OCI-LY7 (cell line): ENCODE results near the gene ARHGEF16. TPM values are rescaled to one million over a fixed set of nuclear protein-coding genes. Genes with fewer than 3 reads are reported as not detected.

ENCODE experiments used
- BruUV-seq: library from RNA; stranded (reverse); fragments of 400-500 nt; replicated peaks from 2 replicates; lab custom pipeline; 2021; lab: Mats Ljungman, UMichigan
- CTCF ChIA-PET: fragments of 300-600 bp; sonication (Branson Sonifier 250); formaldehyde crosslinking; loops from one replicate; lab custom pipeline; 2022; ENCODE audit warnings: antibody characterized with exemption; ENCODE audit not compliant: unreplicated experiment; lab: Charles Lee
- POLR2A ChIA-PET: fragments of 300-600 bp; sonication (Branson Sonifier 250); formaldehyde crosslinking; loops from one replicate; lab custom pipeline; 2022; ENCODE audit warnings: antibody characterized with exemption; lab: Charles Lee
- DNase-seq: peaks from one replicate; pipeline ENCODE4 v3.0.0-alpha.2; 2015; ENCODE audit warnings: low spot score
- H2AFZ ChIP-seq: fragments of 200-600 bp; sonication (generic), shearing (Covaris generic); 2 replicates; pipeline ENCODE4 v1.6.1; 2014; ENCODE audit warnings: mild to moderate bottlenecking, antibody characterized with exemption, low read length, moderate library complexity
- H3K27ac ChIP-seq: fragments of 200-600 bp; sonication (generic); 2 replicates; pipeline ENCODE4 v1.5.1; 2014; ENCODE audit warnings: mixed run types, low read depth, mild to moderate bottlenecking, moderate library complexity, low read length, inconsistent platforms; ENCODE audit not compliant: poor library complexity, severe bottlenecking
- H3K36me3 ChIP-seq: fragments of 200-600 bp; sonication (generic); 2 replicates; pipeline ENCODE4 v1.6.1; 2014; ENCODE audit warnings: mild to moderate bottlenecking, antibody characterized with exemption, low read length, moderate library complexity, mixed read lengths; ENCODE audit not compliant: insufficient read depth
- H3K4me1 ChIP-seq: fragments of 200-600 bp; sonication (generic); 2 replicates; pipeline ENCODE4 v1.5.1; 2014; ENCODE audit warnings: mild to moderate bottlenecking, low read length; ENCODE audit not compliant: insufficient read depth, poor library complexity, severe bottlenecking
- H3K4me2 ChIP-seq: fragments of 200-600 bp; sonication (generic); 2 replicates; pipeline ENCODE4 v1.6.1; 2014; ENCODE audit warnings: mild to moderate bottlenecking, low read length
- H3K4me3 ChIP-seq: fragments of 200-600 bp; sonication (generic); 2 replicates; pipeline ENCODE4 v1.5.1; 2014; ENCODE audit warnings: mild to moderate bottlenecking, low read depth, low read length; ENCODE audit not compliant: poor library complexity, severe bottlenecking
- H3K79me2 ChIP-seq: fragments of 200-600 bp; sonication (generic); 2 replicates; pipeline ENCODE4 v1.6.1; 2016; ENCODE audit warnings: low read depth, mild to moderate bottlenecking, low read length, moderate library complexity, mixed read lengths; ENCODE audit not compliant: insufficient read depth
- H3K9me2 ChIP-seq: fragments of 200-600 bp; sonication (generic); 2 replicates; pipeline ENCODE4 v1.6.1; 2016; ENCODE audit warnings: mild to moderate bottlenecking, low read length, mixed read lengths; ENCODE audit not compliant: insufficient read depth
- H3K9me3 ChIP-seq: fragments of 200-600 bp; sonication (generic); 2 replicates; pipeline ENCODE4 v1.6.1; 2014; ENCODE audit warnings: mild to moderate bottlenecking, mixed run types, low read length, mixed read lengths
- H4K20me1 ChIP-seq: fragments of 200-600 bp; sonication (generic); 2 replicates; pipeline ENCODE4 v1.6.1; 2014; ENCODE audit warnings: mild to moderate bottlenecking, antibody characterized with exemption, low read length, moderate library complexity, mixed read lengths; ENCODE audit not compliant: insufficient read depth
- CTCF ChIP-seq: fragments of 200-600 bp; sonication (generic); conservative IDR thresholded peaks from 2 replicates; pipeline ENCODE4 v1.5.1; 2014; ENCODE audit warnings: mild to moderate bottlenecking, antibody characterized with exemption, low read length, moderate library complexity, mixed read lengths
- EZH2phosphoT487 ChIP-seq: fragments of 200-600 bp; sonication (generic); IDR thresholded peaks from 2 replicates; pipeline ENCODE4 v1.6.1; 2018; ENCODE audit warnings: low read depth, borderline replicate concordance, mild to moderate bottlenecking, mixed run types, antibody characterized with exemption, low read length, moderate library complexity, mixed read lengths
- intact Hi-C: fragments of 100-400 bp; cut with micrococcal nuclease; formaldehyde crosslinking; loops from one replicate; pipeline ENCODE4 v1.10.0; 2022; ENCODE audit not compliant: unreplicated experiment
- total RNA-seq, 2 experiments: library from RNA; depleted of rRNA in 1 of 2; stranded (reverse); fragments of >200 nt in 1 of 2; shearing (Covaris generic) in 1 of 2; gene quantifications; 2 replicates each; pipeline ENCODE4 v1.2.3, GENCODE V29; 2014 to 2022

ARHGEF16 gene
- total RNA-seq, 2 experiments from 2014 or later, result not detected

DNA sequence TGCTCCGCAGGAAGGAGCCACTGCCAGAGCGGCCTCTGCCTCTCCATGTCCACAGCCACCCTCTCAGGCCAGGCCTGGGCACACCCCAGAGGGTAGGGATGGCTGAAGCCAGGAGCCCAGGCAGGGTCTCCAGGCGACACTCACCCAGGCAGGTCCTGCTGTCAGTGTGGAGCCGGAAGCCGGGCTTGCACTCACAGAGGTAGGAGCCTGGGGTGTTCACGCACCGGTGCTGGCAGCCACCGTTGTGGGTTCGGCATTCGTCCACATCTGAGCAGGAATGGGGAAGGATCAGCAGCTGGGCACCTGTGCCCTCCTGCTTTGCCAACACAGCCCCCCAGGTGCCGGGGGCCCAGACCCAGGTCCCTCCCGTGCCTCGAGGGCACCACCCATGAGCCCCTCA is 69.5 kb downstream of the ARHGEF16 start:
- H3K4me3 ChIP-seq, result no peak overlapping the region
- no peak overlapping the region for H3K27ac ChIP-seq
- H3K9me2 ChIP-seq, result no peaks in the 10 kb centered on the region
- H3K36me3 ChIP-seq, result no peaks in the 10 kb centered on the region
- TF ChIP-seq EZH2phosphoT487 (no peak), CTCF (no peak)
- CTCF ChIA-PET, result no interaction called here
- no peak overlapping the region for H2AFZ ChIP-seq
- DNase-seq, result no peak
- H4K20me1 ChIP-seq, result no peaks in the 10 kb centered on the region
- H3K9me3 ChIP-seq, result no peaks in the 10 kb centered on the region
- no peaks in the 10 kb centered on the region for H3K4me1 ChIP-seq
- intact Hi-C loops, result no loop called here
- no peak overlapping the region for H3K4me2 ChIP-seq
- POLR2A ChIA-PET, result no interaction called here
- no peaks in the 10 kb centered on the region for H3K79me2 ChIP-seq
- no TSS peak for BruUV-seq

- Histone ChIP-seq H3K79me2 (no peaks in the 10 kb centered on the region), H3K4me3 (no peak overlapping the region), H4K20me1 (no peaks in the 10 kb centered on the region), H3K9me3 (no peaks in the 10 kb centered on the region), H3K27ac (no peak overlapping the region), H3K36me3 (no peaks in the 10 kb centered on the region), H3K4me2 (no peak overlapping the region), H3K4me1 (no peaks in the 10 kb centered on the region), H2AFZ (no peak overlapping the region), H3K9me2 (no peaks in the 10 kb centered on the region)
- ChIA-PET POLR2A (interaction anchor here (0.6 kb wide), 1 partner anchor 10 kb away, joined by 3 read pairs; no protein-coding TSS in a partner anchor), CTCF (no interaction called here)
- TF ChIP-seq EZH2phosphoT487, result no peak
- TF ChIP-seq CTCF, result 0 out of 2 replicates have a peak, but pooled peaks have one; percentile 23
- intact Hi-C loops, result no loop called here
- no peak for DNase-seq
- BruUV-seq, result no TSS peak
Observed at GRCh38 chr1:3524556-3525203, 70.2 kb downstream of the ARHGEF16 start.
